HG03103 (cell line): ENCODE data around the gene SLC16A5.
"Not testable (repeated sequence)": the region's sequence is repeated elsewhere in the genome, so short reads cannot be mapped to it uniquely, and the experiment has no call there.

Experiments used
- ATAC-seq: cut with Tn5 transposase; IDR thresholded peaks from one replicate; pipeline ENCODE4 v1.9.1; 2021; ENCODE audit warnings: low read depth; ENCODE audit not compliant: unreplicated experiment

Gene SLC16A5

DNA sequence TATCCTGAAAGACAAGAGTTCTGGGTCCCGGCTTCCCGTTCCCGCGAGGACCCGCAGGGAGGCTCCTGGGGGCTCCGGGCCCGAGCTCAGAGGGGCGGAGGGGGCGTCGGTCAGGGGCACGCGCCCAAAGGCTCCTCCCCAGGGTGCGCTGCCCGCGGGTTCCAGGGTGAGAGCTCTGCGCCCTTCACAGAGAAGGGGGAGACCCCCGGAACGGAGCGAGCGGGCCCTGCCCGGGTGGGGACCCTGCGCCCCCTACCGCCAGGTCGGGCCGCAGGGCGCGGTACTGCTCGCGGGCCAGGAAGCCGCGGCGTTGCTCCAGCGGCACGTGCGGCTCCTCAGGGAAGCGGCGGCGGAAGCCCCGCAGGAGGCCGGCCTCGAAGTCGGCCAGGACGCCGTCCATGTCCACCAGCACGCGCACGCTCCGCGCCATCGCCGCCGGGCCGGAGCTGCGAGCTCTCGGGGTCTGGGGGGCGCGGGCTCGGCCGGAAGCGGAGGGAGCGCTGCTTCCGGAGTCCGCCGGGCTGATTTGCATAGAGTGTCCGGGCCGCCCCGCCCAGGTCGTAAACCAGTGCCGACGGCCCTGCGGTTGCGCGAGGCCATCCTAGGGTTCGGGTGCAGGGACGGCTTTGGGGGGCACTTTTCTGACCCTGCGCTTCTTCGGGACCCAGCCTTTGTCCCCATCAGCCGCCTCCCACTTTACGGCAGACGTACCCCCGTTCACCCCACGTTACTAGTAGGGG is 43.7 kb downstream of the SLC16A5 start, which contains the start of gene NT5C:
Gene NT5C, minus strand, starts transcription at position 465 of the 740 bp plus-strand sequence. Its CDS starts 35 bp downstream, at position 430.
- ATAC-seq: peak; percentile 71

DNA sequence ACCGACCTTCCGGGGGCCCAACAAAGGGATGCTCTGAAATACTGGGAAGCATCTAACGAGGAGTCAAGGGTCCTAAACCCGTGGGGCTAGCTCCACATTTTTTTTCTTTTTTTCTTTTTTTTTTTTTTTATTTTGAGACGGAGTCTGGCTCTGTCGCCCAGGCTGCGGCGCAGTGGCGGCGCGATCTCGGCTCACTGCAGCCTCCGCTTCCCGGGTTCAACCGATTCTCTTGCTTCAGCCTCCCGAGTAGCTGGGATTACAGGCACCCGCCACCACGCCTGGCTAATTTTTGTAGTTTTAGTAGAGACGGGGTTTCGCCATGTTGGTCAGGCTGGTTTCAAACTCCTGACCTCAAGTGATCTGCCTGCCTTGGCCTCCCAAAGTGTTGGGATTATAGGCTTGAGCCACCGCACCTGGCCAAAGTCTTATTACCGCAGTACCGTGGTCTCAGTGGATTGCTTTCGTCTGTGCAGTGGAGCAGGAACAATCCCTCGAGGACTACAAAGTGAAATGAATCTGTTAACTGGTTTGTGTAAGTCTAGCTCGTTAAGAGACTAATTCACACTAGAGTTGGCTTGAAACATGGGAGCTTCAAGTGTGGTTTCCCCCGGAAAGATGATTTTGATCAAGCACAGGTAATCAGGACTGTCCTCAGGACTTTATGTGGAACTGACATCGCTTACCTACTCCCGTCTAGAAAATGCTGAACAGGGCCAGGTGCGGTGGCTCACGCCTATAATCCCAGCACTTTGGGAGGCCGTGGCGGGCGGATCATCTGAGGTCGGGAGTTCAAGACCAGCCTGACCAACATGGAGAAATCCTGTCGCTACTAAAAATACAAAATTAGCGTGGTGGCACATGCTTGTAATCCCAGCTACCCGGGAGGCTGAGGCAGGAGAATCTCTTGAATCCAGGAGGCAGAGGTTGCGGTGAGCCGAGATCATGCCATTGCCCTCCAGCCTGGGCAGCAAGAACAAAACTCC is 44.6 kb downstream of the SLC16A5 start:
- ATAC-seq: not testable (repeated sequence)

DNA sequence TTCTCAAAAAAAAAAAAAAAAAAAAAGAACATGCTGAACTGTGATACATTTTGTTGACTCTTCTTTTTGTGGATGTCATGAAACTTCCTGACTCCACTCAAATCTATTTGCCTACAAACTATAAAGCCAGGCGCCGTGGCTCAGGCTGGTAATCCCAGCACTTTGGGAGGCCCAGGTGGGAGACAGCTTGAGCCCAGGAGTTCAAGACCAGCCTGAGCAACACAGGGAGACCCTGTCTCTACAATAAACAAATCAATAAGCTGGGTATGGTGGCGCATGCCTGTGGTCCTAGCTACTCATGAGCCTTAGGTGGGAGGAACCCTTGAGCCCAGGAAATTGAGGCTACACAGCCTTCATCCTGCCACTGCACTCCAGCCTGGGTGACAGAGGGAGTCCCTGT is 45.2 kb downstream of the SLC16A5 start:
- ATAC-seq: no peak

DNA sequence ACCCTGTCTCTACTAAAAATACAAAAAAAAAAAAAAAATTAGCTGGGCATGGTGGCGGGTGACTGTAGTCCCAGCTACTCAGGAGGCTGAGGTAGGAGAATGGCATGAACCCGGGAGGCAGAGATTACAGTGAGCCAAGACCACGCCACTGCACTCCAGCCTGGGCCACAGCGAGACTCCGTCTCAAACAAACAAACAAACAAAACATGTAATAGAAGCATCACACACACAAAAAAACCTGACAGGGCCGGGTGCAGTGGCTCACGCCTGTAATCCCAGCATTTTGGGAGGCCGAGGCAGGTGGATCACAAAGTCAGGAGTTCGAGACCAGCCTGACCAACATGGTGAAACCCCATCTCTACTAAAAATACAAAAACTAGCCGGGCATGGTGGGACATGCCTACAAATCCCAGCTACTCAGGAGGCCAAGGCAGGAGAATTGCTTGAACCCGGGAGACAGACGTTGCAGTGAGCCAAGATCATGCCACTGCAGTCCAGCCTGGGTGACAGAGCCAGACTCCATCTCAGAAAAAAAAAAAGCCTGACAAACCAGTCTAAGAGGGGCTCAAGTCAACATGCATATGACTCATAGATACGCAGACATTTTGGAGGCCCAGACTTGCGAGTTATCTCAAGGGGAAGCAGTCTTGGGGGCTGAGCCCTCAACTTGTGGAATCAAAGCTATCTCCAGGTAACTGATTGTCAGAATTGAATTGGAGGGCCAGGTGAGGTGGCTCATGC is 46.0 kb downstream of the SLC16A5 start:
- not testable (repeated sequence) for ATAC-seq

DNA sequence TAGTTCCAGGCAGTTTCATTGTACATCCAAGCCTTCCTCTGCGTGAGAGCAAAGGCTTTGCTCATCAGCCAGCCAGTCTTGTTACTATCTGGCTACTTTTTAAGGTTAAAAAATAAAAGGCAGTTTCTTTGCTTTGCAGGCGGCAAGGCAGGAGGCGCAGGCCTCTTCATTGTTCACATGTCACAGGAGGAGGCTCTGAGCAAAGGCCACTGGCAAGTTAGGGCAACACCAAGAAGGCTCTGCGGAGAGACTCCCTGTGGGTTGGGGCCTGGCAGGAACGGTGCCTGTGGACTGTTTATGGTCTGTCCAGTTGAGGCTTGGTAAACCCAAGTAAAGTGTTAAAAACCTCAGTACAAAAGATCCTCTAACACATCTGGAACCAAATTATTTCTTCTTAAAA is 47.7 kb downstream of the SLC16A5 start:
- no peak for ATAC-seq

DNA sequence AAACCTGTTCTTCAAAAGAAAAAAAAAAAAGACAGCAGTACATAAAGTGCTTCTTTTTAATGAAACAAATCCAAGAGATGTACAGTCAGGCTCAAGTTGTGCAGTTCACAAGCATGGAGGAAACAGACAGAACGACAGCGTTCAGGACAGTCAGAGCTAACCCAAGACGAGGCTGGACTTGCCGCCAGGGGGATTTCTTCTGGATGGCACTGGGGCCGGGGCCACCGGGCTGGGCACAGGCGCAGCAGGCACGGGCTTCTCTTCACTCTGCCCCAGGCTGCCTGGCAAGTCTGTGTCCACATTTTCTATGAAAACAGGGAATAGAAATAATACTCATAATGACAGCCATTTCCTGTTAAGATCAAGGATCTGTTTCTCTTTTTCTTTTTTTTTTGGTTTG is 48.2 kb downstream of the SLC16A5 start:
- no peak for ATAC-seq

DNA sequence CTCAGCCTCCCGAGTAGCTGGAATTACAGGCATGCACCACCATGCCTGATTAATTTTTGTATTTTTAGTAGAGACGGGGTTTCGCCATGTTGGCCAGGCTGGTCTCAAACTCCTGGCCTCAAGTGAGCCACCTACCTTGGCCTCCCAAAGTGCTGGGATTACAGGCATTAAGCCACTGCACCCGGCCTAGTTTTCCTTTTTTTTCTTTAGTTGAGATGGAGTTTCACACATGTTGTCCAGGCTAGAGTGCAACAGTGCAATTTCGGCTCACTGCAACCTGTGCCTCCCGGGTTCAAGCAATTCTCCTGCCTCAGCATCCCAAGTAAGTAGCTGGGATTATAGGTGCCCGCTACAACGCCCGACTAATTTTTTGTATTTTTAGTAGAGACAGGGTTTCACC is 50.0 kb downstream of the SLC16A5 start:
- ATAC-seq: not testable (repeated sequence)

DNA sequence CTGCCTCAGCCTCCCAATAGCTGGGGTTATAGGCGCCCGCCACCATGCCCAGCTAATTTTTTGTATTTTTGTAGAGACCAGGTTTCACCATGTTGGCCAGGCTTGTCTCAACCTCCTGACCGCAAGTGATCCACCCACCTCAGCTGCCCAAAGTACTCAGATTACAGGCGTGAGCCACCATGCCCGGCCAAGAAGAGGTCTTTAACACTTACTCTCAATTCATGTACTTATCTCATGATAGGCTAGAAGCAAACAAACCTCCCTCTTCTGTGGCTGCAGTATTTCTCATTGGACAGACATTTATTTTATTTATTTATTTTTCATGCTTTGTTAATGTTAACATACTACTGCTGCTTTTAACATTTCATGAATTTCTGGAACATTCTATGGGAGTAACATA is 50.8 kb downstream of the SLC16A5 start:
- ATAC-seq: no peak

DNA sequence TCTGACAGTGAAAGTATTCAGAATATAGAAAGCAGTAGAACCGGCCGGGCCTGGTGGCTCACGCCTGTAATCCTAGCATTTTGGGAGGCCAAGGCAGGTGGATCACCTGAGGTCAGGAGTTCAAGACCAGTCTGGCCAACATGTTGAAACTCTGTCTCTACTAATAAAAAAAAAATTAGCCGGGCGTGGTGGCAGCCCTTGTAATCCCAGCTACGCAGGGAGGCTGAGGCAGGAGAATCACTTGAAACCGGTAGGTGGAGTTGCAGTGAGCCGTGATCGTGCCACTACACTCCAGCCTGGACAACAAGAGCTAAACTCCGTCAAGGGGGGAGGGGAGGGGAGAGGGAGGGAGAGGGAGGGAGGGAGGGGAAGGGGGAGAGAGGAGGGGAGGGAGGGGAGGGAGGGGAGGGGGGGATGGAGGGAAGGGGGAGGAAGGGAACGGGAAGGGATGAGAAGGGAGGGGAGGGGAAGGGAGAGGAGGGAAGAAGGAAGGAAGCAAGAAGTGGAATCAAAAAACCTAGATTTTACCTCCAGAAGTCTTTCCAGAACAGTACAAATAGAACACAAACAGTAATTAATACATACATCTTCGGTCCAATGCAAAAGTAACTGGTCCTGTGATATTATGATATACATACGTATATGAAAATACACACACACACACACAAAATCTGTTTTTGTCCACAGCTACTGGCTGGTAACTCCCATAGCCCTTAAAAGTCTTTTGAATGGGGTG is 54.6 kb downstream of the SLC16A5 start:
- no peak for ATAC-seq

DNA sequence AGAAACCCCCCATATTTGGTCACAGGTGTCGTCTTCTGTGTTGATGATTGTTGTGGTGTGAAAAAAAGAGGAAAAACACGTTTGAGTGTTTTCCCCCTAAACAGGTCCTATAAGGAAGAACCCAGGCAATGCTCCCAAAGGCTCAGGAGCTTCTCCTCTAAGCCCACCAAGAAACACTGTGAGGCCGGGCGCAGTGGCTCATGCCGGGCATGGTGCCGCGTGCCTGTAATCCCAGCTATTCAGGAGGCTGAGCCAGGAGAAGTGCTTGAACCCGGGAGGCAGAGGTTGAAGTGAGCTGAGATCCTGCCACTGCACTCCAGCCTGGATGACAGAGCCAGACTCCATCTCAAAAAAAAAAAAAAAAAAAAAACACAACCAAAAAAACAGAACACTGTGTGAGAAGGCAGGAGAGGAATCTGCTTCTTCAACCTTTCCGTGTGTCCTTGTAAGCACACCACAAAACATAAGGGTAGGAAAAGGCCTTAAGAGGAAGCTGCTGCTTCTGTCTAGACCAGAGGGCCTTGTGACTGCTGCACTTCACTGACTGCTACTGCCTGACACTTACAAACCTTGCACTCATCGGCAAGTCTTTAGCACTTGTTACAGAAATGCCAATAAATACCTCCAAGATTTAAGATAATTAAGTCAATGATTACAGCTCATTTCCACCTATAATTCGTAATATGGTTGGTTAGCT is 57.2 kb downstream of the SLC16A5 start:
- ATAC-seq: no peak

DNA sequence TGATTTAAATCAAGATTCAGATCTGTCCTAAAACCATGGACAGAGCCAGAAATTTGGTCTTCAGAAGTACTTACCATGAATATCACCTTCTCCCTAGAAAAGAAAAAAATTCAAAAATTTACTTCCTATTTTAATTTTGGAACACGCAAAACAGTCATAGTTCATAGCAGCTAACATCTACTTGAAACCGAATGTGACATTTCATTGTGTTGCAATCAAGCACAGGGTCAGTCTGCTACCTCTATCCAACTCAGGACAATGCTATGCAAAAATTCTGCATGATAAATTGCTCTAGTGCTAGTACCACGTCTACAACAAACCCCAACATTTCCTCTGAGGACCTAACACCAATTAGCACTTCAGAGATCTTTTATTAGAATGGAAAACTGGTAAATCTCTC is 58.8 kb downstream of the SLC16A5 start:
- no peak for ATAC-seq

DNA sequence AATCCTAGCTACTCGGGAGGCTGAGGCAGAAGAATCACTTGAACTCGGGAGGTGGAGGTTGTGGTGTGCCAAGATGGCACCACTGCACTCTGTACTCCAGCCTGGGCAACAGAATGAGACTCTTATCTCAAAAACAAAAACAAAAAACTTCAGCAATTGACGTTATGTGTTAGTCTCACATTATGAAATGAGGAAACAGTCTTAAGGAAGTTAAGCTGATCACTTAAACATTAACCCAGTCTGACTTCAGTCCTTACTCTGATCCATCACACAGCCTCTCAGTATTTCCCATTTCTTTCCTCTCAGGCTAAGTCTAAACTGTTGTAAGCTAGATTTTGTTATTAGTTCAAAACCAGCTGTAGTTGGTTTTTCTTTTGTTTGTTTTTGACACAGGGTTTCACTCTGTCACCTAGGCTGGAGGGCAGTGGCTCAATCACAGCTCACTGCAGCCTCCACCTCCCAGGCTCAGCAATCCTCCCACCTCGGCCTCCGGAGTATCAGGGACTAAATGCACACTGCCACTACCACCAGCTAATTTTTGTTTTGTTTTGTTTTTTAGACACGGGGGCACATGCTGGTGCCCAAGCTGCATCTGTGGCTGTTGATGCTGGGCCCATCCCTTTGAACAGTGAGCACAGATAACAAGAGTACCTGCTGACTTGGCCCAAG is 60.3 kb downstream of the SLC16A5 start:
- ATAC-seq: no peak

DNA sequence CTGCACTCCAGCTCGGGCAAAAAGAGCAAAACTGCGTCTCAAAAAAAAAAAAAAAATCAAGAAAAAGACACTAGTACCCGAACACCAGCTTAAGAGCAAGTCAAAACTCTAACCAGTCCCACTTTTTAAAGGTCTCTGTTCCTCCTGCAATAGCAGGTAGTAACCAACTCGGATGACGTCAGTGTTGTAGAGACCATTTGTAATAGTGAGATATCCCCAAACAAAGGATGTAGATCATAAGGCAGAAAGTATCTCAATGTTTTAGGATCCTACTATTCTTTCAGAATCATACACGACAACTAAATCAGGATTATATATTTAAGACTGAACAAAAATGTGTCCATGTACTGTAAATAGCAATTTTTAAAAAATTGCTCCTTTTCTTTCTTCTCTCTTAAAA is 64.2 kb downstream of the SLC16A5 start:
- ATAC-seq: no peak

DNA sequence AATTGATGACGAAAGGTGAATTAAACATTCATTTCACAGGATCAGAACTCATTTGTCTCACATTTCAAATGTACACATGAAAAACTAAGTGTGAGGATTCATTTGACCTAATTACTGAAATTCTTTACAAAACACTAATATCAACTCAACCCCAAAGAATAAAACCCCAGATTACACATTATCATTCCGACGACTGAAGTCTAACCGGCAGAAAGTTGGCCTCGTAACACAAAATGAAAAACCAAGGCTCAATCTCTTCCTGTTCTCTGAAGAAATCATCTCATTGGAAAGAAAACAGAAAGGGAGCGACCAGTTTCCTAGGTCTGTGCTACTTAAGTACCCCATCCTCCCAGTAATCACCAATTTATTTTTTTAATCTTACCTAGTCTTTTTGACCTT is 64.8 kb downstream of the SLC16A5 start:
- ATAC-seq: no peak

DNA sequence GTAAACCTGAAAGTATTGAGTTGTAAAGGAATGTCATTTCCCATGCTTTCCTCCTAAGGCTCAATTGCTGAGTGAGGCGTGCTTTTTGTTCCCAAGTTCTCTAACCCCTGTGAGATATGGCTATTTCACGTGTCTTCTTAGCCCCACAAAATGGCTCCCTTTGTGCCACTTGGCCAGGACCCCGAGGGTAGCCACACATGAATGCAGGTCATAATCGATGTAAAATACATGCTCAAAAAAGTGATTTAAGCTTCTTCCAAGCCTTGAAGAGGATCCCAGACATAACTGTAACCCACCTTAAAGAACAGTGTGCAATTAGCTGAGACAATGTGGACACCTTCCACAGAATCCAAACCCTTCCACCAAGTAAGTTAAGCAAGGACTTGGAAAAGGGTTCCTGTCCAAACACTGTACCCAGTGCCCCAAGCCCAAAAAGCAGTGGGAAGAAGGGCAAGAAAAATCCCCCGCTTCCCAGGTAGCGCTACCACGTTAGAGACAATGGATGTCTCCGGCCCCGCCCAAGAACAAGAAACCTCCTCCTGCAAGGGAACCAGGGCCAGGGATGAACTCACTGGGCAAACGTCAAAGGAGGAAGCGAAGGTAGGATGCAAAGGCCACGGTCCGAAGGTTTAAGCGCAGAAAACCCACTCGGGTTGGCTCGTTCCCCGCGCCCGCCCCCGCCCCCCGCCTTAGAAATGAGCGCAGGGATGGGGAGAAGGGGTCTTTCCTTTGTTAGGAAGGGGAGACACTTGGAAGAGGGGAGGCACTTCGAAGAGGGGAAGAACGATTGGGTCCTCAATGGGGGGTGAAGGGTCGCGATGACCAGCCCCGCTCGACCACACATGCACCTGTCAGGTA is 65.4 kb downstream of the SLC16A5 start:
- ATAC-seq: no peak

DNA sequence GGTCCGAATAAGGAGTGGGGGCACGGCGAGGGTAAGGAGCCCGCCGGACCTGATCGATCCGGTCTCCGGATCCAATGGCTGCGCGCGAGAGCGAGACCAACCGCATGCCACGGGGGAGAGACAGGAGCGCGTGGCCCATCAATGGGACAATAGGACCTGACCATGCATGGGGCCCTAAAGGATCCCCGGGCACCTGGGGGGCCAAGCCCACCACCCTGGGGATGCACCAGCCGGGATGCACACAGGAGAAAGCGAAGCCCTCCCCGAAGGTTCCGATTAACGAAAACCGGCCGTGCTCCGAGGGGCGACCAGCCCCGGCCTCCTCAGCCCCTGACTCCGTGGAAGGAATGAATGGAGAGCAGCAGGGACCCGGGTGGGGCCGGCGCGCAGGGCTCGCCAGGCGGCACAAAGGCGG is 66.0 kb downstream of the SLC16A5 start:
- ATAC-seq: no peak

DNA sequence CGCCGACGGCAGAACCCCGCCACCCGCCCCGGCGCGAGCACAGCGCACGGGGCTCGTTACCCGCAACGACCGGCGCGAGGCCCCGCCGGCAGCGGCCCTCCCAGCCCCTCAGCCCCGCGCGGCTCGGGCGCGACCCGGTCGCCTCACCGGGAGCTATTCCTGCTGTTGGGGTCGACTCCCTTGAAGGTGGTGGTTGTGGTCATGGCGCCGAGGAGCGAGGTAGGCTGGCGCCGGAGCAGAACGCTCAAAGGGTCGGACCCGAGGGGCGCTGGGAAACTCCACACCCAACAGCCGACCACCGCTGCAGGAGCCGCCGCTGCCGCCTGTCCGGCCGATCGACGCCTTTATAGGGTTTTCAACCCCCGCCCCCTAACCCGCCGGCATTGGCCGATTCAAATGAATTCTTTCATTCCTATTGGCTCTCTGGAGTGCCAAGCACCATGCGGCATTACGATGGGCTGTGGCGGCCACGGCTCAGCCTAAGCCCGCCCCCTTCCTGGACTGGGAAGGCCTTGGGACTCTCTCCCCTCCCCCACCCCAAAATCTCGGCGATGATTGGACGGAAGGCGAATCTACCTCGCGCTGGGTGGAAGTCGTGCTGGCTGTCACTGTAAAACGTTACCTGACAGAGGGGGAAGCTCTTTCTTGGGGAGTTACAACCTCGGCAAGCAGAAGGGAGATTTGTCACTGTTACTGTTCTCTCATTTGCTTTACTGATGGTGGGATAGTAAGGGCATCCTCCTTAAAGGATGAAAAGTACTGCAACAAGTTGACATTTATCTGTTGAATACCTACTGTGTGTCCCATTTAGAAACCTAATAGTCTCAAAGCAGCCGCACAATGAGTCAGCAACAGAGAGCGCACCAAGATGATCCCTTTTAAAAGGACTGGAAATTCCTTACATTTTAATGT is 66.7 kb downstream of the SLC16A5 start, which contains the start of gene JPT1:
Gene JPT1, minus strand, starts transcription at position 318 of the 912 bp plus-strand sequence. Its CDS starts 115 bp downstream, at position 203.
- peak; percentile 83 for ATAC-seq
